ENCODE results near the gene D2HGDH.
A peak's percentile ranks its signal among the peaks of the same experiment; 100 is the strongest.

The D2HGDH gene

GRCh38 chr2:241734467-241735208, at the start of gene D2HGDH:
TSS of gene D2HGDH (plus strand) at chr2:241734630. CDS start at chr2:241735225, 595 bp downstream.
- peak; percentile 94 for DNase-seq

DNA sequence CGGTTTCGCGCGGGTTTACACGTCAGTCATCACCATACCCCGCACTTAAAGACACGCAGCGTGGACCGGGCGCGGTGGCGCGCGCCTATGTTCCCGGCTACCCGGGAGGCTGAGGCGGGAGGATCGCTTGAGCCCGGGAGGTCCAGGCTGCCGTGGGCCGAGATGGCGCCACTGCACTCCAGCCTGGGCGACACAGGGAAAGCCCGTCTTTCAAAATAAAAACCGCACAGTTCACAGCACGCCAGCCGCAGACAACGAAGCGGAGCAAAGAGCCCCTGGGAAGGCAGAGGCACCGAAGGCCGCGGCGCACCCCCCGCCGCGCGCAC, 48.1 kb upstream of the D2HGDH start:
- DNase-seq, result no peak

DNA sequence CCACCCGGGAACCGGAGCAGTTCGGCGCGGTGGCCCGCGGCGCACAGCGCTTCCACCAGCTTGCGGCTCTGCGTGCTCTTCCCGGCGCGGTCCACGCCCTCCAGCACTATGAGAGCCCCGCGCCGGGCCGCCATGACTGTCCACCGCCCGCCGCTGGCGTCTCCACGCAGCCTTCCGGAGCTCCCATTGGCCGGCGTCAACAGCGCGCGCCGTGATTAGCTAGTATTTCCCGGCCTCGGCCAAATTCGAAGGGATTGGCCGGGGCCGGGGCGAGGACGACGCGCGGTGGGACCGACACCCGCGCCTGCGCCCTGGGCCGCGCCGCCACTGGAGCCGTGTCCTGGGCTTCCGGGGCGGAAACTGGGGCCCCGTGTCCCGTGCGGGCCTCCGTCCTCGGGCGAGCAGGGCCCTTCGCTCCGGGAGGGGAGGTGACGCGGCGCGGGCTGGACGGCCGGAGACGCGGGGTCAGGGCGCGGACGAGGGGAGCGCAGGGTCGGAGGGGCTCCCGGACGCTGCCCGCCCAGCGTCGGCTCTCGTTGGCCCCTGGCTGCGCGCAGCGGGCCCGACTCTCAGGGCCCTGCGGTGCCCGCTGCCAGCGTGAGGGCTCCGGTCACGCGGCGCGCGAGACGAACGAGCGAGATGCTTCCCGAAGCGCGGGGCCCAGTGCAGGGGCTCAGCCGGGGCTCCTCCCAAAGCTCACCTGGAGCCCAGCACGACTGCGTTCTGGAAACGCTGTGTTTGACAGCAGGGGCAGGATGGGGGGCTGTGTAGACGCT, 47.6 kb upstream of the D2HGDH start, which contains the start of gene DTYMK:
Gene DTYMK (minus strand): TSS at position 166 of the 776 bp plus-strand sequence. CDS start 32 bp downstream, at position 134.
- DNase-seq, result peak; percentile 97

GRCh38 chr2:241689306-241689705, 45.1 kb upstream of the D2HGDH start:
- DNase-seq, result no peak

DNA sequence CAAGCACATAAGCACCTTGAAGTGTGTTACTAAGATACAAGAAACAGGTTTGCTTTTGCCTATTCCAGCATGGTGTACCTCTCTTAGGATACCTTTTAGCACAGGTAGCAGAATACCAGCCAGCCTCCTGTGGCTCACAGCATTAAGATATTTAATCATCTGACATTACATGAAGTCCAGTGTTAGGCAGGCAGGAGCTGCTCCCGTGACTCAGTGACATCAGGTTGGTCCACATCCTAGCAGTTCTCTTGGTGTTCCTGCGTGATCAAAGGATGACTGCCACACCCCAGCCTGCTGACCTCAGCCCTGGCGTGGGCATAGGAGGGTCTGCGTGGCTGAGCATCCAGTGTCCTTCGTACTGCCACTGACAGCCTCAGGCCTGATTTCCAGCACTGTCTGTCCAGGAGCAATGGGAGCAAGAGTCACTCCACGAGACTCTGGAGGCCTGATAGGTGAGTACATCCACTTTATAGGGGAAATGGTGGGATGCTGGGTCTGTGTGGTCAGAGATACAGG, 44.2 kb upstream of the D2HGDH start:
- no peak for DNase-seq

- peak; percentile 2 for DNase-seq
Observed at GRCh38 chr2:241692448-241692847, 42.0 kb upstream of the D2HGDH start.

GRCh38 chr2:241695651-241696050, 38.8 kb upstream of the D2HGDH start:
- peak; percentile 19 for DNase-seq

DNA sequence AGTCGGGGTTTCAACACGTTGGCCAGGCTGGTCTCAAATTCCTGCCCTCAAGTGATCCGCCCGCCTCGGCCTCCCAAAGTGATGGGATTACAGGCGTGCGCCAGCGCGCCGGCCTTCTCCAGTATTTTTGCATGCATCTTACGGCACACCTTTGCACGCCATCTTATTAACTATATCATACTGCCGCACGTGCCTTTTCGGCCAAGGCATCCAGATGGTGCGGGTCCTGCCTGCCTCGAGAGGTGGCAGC, 33.4 kb upstream of the D2HGDH start:
- no peak for DNase-seq

GRCh38 chr2:241701399-241702154, 32.9 kb upstream of the D2HGDH start, which contains the start of gene ING5:
TSS of gene ING5 (plus strand) at chr2:241702039. CDS start at chr2:241702066, 27 bp downstream.
- peak; percentile 97 for DNase-seq

DNA sequence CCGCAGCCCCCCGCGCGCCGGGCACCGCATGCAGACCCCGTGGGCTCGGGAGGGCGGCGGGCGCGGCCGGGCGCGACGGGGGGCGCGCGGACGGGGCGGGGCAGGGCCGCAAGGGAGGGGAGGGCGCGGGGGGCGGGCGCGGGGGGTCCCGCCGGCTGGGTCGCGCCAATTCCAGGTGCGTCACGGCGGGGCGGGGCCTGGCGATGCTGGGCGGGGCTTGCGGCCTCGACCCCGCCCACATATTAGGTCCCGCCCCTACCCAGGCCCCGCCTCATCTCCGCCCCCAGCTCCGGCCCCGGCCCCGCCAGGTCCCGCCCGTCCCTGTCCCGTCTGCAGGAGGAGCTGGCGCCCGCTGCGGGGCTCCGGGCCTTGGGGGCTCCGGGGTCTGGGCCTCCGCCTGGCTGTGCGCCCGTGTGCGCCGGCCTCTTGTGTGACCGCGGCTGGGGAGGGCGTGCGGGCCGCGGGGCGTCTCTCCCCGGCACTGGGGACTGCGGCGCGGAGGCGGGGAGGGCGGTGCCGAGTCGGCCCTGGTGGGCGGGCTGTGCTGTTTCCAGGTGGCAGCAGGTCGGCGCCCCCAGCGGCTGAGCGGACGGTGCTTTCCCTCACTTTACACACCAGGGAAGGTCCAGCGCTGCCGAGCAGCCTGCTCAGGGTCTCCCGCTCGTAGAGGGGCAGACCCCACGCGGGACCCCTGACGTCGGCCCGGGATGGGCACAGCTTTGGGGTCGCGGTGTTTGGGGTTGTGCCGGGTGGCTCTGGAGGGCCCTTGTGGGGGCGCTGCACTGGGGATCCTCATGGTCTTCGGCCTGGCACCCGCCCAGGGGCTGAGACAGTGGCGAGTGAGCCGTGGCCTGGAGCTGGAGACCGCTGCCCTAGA, 32.0 kb upstream of the D2HGDH start:
- peak; percentile 93 for DNase-seq

GRCh38 chr2:241703032-241703604, 31.3 kb upstream of the D2HGDH start:
- peak; percentile 55 for DNase-seq

GRCh38 chr2:241706537-241706936, 27.9 kb upstream of the D2HGDH start:
- DNase-seq, result no peak

GRCh38 chr2:241708879-241709278, 25.6 kb upstream of the D2HGDH start:
- no peak for DNase-seq

DNA sequence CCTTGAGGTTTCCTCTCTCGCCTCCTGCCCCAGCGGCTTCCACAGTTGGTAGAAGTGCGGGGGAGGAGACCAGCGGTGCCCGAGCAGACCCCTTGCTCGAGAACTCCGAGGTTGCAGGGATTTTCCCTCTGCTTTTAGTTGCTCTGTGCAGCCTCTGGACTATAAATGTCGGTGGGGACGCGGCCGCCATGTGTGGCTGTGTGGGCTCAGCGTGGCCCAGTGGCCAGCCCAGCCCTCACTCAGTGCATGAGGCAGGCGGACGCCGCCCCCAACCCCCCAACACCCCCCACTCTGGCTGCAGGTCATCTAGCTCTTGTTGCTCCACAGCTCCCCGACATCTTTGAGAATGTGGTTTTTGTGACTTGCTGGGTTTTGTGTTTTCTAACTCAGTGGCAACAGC, 15.3 kb upstream of the D2HGDH start:
- DNase-seq, result no peak

DNA sequence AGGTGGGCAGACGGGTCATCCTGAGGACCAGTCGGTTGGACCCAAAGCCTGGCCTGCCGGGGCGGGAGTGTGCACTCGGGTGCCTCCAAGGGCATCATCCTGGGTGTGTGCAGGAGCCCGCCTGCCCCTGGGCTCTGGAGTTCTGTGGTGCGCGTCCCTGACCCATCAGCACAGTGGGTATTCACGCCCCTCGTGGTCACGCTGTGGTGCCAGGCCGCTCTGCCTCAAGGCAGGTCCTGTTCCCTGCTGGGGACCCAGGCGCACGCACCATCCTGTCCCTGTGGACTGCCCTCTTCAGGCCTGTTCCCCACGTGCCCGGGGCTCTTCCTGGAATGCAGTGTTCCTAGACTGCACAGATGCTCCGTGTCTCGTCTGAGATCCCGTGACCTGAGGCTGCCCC, 14.3 kb upstream of the D2HGDH start:
- DNase-seq, result no peak

DNA sequence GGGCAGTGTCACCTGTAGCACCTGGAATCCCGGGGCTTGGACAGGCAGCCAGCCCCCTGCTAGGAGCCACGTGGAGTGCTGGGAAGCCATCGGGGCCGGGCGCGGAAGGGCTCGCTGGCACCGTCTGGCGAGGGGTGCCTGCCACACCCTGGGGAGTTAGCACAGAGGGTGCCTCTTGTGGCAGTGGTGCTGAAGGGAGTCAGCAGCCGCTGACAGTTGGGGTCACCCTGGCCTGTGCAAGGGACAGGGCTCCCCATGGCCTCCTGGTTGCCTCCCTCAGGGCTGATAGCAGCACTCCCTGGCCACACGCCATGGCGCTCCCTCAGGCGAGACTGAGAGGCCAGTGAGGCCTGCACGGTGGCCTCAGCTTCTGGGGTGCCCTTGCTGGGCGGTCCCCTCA, 13.9 kb upstream of the D2HGDH start:
- DNase-seq, result no peak

DNA sequence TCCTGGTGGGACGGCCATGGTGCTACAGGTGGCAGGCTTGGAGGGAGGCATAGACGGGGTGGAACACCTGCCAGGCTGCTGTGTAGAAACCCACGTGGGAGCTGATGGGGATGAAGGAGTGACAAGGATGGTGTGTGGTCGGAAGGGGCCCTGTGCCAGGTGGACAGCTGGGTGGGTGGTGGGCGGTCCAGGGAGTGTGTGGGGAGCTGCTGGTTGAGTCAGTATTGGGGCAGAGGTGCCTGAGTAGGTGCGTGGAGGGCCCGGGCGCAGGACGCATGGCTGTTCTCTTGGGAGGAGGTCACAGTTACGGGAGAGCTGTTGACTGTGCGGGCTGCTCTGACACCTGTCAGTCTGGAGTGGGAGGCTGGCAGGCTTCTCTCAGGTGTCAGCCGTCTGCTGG, 12.6 kb upstream of the D2HGDH start:
- no peak for DNase-seq

DNA sequence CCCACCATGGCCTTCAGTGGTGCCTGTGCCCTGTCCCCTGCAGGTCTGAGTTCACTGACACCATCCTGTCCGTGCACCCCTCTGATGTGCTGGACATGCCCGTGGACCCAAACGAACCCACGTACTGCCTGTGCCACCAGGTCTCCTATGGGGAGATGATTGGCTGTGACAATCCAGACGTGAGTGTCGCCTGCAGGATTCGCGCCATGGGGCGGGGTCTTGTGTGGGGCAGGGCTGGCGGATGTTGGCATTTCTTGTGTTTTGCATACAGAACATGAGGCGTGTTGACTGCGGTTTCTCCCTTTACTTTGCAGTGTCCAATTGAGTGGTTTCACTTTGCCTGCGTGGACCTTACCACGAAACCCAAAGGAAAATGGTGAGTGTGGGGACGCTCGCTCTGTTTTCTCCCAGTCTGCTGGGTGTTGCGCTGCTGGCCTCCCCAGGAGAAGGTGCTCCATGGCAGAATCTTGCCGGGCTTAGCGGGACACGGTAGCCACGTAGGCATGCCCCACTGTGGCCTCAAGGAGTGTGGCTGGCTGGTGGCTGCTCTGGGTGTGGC, 11.5 kb upstream of the D2HGDH start:
- DNase-seq, result no peak

- DNase-seq, result no peak
Observed at GRCh38 chr2:241724259-241724974, 10.0 kb upstream of the D2HGDH start.

DNA sequence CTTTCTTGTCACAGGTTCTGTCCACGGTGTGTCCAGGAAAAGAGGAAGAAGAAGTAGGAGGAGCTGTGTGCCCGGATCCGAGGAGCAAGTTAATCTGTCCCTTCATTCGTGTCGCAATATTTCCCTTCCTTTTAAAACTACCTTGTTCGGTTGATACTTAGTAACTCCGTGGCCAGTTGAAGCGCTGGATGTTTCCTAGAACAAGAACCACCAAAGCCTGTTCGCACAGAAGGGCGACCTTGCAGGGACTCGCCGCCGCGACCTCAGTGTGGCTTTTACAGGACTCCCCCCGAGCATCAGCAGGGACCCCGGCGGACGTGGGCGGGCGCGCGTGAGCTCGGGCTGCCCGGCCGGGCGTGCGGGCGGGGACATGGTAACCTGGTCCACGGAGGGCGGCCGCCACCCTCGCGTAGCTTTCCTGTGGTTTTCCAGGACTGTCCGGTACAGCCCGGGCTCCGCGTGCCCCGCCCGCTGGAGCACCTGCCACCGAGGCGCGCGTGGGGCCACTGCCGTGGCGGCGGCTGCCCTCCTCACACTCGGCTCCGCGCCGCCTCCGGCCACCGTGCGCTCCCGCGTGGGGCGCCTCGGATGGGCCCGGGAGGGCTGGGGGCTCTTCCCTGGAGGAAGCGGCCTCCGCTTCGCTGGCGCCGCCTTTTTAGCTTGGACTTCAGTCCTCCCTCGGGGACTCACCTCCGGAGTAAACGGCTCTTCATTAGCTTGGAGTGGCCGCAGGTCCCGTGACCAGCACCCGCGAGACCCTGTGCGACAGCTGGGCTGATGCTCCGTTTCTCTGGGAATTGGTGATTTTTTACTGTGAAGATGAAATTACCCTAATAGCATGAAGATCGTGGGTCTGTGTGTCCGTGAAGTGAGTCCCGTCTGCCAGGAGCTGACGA, 9.2 kb upstream of the D2HGDH start:
- no peak for DNase-seq

Measured in right forelimb (tissue), 1 donor.